ENCODE data around the gene RANBP3L.

The RANBP3L gene

GRCh38 chr5:36199620-36200019 lies 102.1 kb downstream of the RANBP3L start:
- no peak for TF ChIP-seq REST (IDR thresholded peaks at IDR 0.05; ENCODE audit: insufficient read depth in 1 of 2, low read depth in 2 of 2, low read length in 2 of 2)
- no peak for TF ChIP-seq SIN3A (IDR thresholded peaks at IDR 0.05; ENCODE audit: borderline replicate concordance, insufficient read depth, low read length)
- no peak for TF ChIP-seq TAF1 (IDR thresholded peaks at IDR 0.05; ENCODE audit: borderline replicate concordance, insufficient read depth, low read length)
- no peak for TF ChIP-seq FOXP2 (optimal IDR thresholded peaks at IDR 0.05; ENCODE audit: borderline replicate concordance, extremely low read depth, extremely low read length, insufficient read depth)
- TF ChIP-seq POLR2AphosphoS5 (IDR thresholded peaks at IDR 0.05; ENCODE audit: low read depth, low read length): no peak

Measured in PFSK-1 (cell line).